Endometrial microvascular endothelial cells (primary cell): ENCODE measurements around the gene F10. TPM values are rescaled to one million over a fixed set of nuclear protein-coding genes. Genes with fewer than 3 reads are reported as not detected.
"Not testable (repeated sequence)": the region's sequence is repeated elsewhere in the genome, so short reads cannot be mapped to it uniquely, and the experiment has no call there.

Experiments used
- in situ Hi-C: cut with HindIII; loops from 2 replicates; pipeline ENCODE4 v1.10.0; 2017; ENCODE audit warnings: low sequenced_read_pairs, low pct_unique_long_range_greater_than_20kb; ENCODE audit errors: inconsistent ontology term
- total RNA-seq: library from RNA; depleted of rRNA; stranded (reverse); fragments of >200 nt; gene quantifications from one replicate; pipeline ENCODE4 v1.2.3, GENCODE V29; 2015; ENCODE audit errors: inconsistent ontology term

F10 gene
- not detected for total RNA-seq

GRCh38 chr13:113122550-113123225 is at the start of gene F10:
F10 (plus strand) TSS chr13:113122799; CDS start chr13:113122856, 57 bp downstream.
- in situ Hi-C loops, result no loop called here

GRCh38 chr13:113073942-113074341 is 48.7 kb upstream of the F10 start:
- in situ Hi-C loops, result no loop called here

GRCh38 chr13:113074401-113074800 is 48.2 kb upstream of the F10 start:
- in situ Hi-C loops, result no loop called here

- in situ Hi-C loops, result no loop called here
Observed at GRCh38 chr13:113074876-113075275, 47.7 kb upstream of the F10 start.

- in situ Hi-C loops, result no loop called here
Observed at GRCh38 chr13:113075711-113076110, 46.9 kb upstream of the F10 start.

DNA sequence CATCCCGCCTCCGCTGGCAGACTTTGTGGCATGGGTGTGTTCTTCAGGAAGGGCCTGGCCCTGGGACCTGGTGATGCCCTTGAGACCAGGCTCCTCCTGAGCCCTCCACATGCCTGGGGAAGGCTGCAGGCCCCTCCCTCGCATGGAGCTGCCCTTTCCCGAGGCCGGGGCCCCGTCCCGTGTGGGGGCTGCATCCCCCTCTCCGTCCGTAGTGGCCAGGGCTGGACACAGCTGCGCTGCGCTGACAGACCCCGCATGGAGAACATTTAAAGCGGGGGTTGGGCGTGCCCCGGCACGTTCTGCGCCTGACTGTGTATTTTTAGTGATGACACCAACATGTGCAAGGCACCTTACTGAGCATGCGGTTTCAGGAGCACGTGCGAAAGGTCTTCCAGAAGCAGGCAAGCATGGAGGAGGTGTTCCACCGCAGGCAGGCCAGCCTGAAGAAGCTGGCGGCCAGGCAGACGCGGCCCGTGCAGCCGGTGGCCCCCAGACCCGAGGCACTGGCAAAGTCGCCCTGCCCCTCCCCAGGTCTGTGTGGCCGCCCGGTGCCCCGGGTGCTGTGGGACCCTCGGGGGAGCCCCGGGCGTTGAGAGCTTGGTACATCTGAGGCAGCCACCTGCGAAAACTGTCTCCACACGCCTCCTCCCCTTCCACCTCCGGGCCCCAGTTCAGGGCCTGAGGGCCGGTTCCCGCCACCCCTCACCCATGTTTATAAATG is 45.8 kb upstream of the F10 start:
- in situ Hi-C loops, result no loop called here

DNA sequence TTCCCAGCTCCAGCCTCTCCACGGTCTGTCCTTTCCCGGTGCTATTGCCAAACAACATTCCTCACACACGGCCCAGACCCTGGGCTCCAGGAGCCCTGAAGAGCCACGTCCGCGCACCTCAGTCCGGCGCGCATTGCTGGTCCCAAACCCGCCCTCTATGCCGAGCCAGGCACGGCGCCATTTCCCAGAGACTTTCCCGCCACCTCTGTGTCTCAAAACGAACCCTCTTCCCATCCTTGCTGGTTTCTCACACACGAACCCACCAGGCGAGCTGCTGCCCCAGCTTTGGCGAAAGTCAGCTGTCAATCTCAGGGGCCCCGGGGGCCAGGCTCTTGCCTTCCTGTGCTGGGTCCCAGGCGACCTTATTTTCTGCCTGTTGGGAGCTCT is 45.0 kb upstream of the F10 start:
- in situ Hi-C loops, result no loop called here

DNA sequence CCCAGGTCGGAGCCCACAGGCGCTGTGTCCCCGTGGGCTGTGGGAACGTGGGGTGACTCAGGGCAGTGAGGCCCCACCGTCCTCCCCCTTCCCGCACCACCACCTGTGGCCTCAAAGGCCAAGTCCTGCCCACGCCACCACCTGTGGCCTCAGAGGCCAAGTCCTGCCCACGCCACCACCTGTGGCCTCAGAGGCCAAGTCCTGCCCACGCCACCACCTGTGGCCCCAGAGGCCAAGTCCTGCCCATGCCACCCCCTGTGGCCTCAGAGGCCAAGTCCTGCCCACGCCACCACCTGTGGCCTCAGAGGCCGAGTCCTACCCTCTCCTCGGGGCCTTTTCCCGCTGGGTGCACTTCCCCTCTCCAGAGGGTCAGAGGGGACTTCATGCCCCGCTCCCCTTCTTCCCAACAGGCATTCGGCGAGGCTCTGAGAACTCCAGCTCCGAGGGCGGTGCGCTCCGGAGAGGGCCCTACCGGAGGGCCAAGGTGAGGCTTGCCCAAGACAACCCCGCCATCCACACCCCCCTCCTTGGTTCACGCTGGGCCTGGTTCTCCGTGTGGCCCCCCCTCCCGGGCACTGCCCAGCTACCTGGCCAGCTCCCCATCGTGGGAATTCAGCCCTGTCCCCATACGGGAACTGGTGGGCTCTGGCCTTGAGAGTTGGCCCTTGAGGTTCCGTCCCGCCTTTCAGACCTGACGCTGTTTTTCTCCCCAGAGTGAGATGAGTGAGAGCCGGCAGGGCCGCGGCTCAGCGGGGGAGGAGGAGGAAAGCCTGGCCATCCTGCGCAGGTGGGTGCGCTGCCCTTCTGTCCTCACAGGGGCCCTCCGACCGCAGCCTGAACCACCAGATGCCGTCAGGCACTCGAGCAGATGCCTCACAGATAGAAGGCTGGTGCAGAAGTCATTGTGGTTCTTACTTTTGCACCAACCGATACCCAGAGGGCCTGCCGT is 44.4 kb upstream of the F10 start:
- in situ Hi-C loops, result no loop called here

GRCh38 chr13:113078902-113079780 is 43.5 kb upstream of the F10 start:
- in situ Hi-C loops, result no loop called here

DNA sequence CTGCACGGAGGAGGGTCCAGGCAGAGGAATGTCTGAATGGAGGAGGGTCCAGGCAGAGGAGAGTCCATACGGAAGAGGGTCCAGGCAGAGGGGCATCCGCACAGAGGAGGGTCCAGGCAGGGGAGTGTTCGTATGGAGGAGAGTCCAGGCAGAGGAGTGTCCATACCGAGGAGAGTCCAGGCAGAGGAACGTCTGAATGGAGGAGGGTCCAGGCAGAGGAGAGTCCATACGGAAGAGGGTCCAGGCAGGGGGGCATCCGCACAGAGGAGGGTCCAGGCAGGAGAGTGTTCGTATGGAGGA is 42.9 kb upstream of the F10 start:
- in situ Hi-C loops, result not testable (repeated sequence)

DNA sequence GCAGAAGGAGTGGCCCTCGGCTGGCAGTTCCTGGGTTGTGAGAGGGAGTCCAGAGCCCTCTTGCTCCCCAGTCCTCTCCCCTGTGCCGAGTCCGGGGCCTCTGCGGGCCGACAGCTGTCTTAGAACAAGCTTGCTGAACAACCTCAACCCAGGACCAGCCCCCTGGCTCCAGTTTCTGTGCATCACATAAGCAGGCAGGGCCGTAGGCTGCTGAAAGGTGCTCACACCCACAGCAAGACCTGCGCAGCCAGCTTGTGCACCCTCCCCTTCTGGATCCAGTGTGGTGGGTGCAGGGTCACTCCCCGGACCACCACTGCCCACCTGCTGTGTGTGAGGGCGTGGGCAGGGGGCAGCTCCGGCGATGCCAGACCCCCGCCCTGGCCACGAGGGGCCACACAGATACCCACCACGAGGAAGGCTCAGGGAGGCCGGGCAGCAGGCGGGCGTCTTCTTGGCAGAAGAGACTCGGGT is 42.2 kb upstream of the F10 start:
- in situ Hi-C loops, result no loop called here

DNA sequence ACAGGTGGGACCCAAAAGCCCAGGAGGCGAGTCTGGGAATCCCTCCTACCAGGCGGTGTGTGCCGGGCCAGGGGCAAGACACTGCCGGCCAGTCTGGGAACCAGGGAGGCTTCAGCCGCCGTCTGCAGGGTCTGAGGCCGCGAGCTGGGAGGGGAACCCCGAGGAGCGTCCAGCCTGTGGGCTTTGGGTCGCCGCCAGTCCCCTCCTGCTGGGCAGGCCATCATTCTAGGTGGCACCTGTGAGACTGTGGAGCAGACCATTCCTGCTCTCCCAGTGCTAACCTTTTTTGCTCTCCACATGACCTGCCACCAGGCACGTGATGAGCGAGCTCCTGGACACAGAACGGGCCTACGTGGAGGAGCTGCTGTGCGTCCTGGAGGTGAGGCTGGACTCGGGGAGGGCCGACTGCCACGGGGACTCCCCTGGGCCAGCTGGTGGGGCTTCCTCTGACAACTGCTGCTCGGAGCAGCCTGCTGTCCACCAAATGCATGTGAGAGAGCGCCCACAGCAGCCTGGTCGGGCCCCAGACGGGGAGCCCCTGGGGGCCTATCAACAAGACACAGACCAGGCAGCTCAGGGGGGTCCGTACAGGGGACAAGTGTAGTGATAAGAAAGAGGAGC is 41.6 kb upstream of the F10 start:
- in situ Hi-C loops, result no loop called here

- in situ Hi-C loops, result no loop called here
Observed at GRCh38 chr13:113082198-113083021, 40.2 kb upstream of the F10 start.

DNA sequence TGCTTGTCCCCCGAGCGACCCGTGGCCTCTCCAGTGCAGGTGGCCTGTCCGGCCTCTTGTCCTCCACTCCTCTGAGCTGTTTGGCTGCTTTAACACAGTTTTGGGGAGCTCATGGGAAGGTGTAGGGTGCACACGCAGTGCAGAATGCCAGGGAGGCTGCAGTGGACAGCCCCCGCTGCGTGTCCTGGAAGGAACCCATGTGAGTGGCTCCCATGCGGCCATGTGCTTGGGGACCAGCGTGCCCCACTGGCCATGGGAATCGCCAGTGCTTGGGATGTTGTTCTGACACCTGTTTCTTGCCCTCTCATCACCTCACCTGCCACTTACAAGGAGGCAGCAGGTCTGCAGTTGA is 39.6 kb upstream of the F10 start:
- in situ Hi-C loops, result no loop called here

- in situ Hi-C loops, result no loop called here
Observed at GRCh38 chr13:113083402-113084061, 39.1 kb upstream of the F10 start.

DNA sequence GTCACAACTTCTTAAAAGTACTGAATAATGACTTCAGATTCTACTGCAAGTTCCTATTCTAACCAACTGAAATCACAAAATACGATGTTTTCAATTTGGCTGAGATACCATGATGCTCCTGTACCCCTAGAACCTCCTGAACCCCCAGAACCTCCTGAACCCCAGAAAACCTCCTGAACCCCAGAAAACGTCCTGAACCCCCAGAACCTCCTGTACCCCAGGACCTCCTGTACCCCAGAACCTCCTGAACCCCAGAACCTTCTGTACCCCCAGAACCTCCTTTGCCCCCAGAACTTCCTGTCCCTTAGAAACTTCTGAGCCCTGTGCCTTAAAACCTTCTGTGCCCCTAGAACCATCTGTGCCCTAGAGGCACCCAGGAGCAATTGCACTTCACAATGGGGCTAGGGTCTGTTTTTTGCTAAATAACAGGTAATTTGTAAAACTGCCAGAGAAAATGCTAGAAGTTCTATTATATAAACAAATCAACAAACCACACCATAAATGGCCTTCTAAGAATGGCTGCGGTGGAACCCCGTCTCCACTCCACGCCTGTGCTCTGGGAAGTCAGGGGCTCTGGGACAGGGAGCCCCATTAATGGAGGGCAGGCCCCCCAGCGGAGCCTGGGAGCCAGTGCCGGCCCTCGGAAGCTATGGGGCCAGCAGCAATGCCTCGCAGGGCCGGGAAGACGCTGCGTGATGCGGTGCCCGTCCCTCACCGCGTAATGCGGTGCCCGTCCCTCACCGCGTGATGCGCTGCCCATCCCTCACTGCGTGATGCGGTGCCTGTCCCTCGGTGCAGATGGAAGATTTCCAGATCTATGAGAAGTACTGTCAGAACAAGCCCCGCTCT is 38.3 kb upstream of the F10 start:
- in situ Hi-C loops, result no loop called here
